ENCODE measurements around the gene C9orf40.

C9orf40 gene

GRCh38 chr9:74935008-74935407 lies 17.7 kb downstream of the C9orf40 start:
- no peak for DNase-seq

GRCh38 chr9:74921737-74922136 lies 31.0 kb downstream of the C9orf40 start:
- DNase-seq: no peak

GRCh38 chr9:74920944-74921626 lies 31.6 kb downstream of the C9orf40 start:
- DNase-seq: no peak

- DNase-seq: no peak
These were observed 42.7 kb downstream of the C9orf40 start for GRCh38 chr9:74910036-74910435.

- no peak for DNase-seq
These were observed 44.0 kb downstream of the C9orf40 start for GRCh38 chr9:74908665-74909064.

- no peak for DNase-seq
These were observed 45.6 kb downstream of the C9orf40 start for GRCh38 chr9:74907085-74907484.

GRCh38 chr9:74901001-74901400 lies 51.7 kb downstream of the C9orf40 start:
- DNase-seq: no peak
